HepG2 (cell line): ENCODE measurements around the gene NFILZ. TPM values are rescaled to one million over a fixed set of nuclear protein-coding genes. Genes with fewer than 3 reads are reported as not detected.

Source experiments
- ATAC-seq: fragments of 200-7000 bp; cut with Tn5 transposase; 3 replicates; pipeline ENCODE4 v1.9.1; 2020; ENCODE audit warnings: mild to moderate bottlenecking, moderate library complexity
- BruUV-seq: library from RNA; stranded (reverse); fragments of 400-500 nt; replicated peaks from 2 replicates; lab custom pipeline; 2021; lab: Mats Ljungman, UMichigan
- CTCF ChIA-PET: fragments of 300-600 bp; formaldehyde crosslinking; extraction: SDS; loops from one replicate; lab custom pipeline; 2021; ENCODE audit warnings: low total read pairs, inconsistent platforms, low intra/inter-chr PET ratio; lab: Yijun Ruan, JAX
- POLR2A ChIA-PET: fragments of 350-600 bp; sonication (Branson Sonifier 250); formaldehyde crosslinking; loops from one replicate; lab custom pipeline; 2020; ENCODE audit warnings: antibody characterized with exemption, inconsistent platforms; lab: Yijun Ruan, JAX
- DNase-seq: peaks from one replicate; pipeline ENCODE4 v3.0.0-alpha.2; 2015; ENCODE audit warnings: low spot score
- FAIRE-seq: peaks from 3 replicates; lab custom pipeline; 2011; peaks lifted over from hg19 to GRCh38; lab: Jason Lieb, UNC
- H2AFZ ChIP-seq: one replicate; pipeline ENCODE4 v1.6.1; 2011; ENCODE audit warnings: low read length, inconsistent platforms
- H3K27ac ChIP-seq: fragments of 300-600 bp; 3 replicates; pipeline ENCODE4 v1.8.0; 2011; ENCODE audit warnings: mixed run types, mild to moderate bottlenecking, mixed read lengths, low read length, inconsistent platforms; ENCODE audit not compliant: insufficient read depth; ENCODE audit errors: extremely low read length
- H3K27me3 ChIP-seq, 2 experiments: fragments of 200-600 bp in 1 of 2; 2 replicates in 1 of 2; 3 replicates in 1 of 2; pipeline versions ENCODE4 v1.6.0 to v1.8.0; 2011; ENCODE audit warnings: low read length in 2 of 2, mild to moderate bottlenecking in 2 of 2, moderate library complexity in 2 of 2, inconsistent platforms in 1 of 2; ENCODE audit not compliant: insufficient read depth in 2 of 2, control insufficient read depth in 1 of 2
- H3K36me3 ChIP-seq, 2 experiments: fragments of 200-600 bp in 1 of 2; replicated peaks in 1 of 2; 2 replicates in 1 of 2; 3 replicates in 1 of 2; pipeline versions ENCODE4 v1.5.1 to v1.8.0; 2011; ENCODE audit warnings: low read length in 2 of 2, inconsistent platforms in 1 of 2; ENCODE audit not compliant: insufficient read depth in 2 of 2, control insufficient read depth in 1 of 2
- H3K4me1 ChIP-seq: 2 replicates; pipeline ENCODE4 v1.5.1; 2012; ENCODE audit warnings: low read length, inconsistent platforms; ENCODE audit not compliant: insufficient read depth
- H3K4me2 ChIP-seq: 2 replicates; pipeline ENCODE4 v1.6.0; 2011; ENCODE audit warnings: low read depth, low read length, inconsistent platforms
- H3K4me3 ChIP-seq, 3 experiments: fragments of 200-600 bp in 1 of 3; sonication (generic), shearing (Covaris generic) in 1 of 3; replicated peaks in 1 of 3; 2 replicates each; pipeline ENCODE4 v1.5.1; 2011 to 2016; ENCODE audit warnings: low read length in 3 of 3, inconsistent platforms in 2 of 3, low read depth in 2 of 3, mild to moderate bottlenecking in 2 of 3, control low read depth in 1 of 3, mixed read lengths in 1 of 3; ENCODE audit not compliant: insufficient read depth in 1 of 3
- H3K79me2 ChIP-seq: one replicate; pipeline ENCODE4 v1.6.1; 2011; ENCODE audit warnings: low read length, inconsistent platforms; ENCODE audit not compliant: insufficient read depth
- H3K9ac ChIP-seq: 2 replicates; pipeline ENCODE4 v1.6.0; 2011; ENCODE audit warnings: mild to moderate bottlenecking, low read depth, low read length, inconsistent platforms; ENCODE audit not compliant: insufficient read depth
- H3K9me3 ChIP-seq: 2 replicates; pipeline ENCODE4 v1.5.1; 2012; ENCODE audit warnings: mild to moderate bottlenecking, low read length
- H4K20me1 ChIP-seq: 2 replicates; pipeline ENCODE4 v1.6.0; 2011; ENCODE audit warnings: inconsistent platforms, mild to moderate bottlenecking, low read length, moderate library complexity; ENCODE audit not compliant: insufficient read depth
- CHD2 ChIP-seq: IDR thresholded peaks from 2 replicates; pipeline ENCODE4 v1.6.1; 2011; ENCODE audit warnings: low read depth, low read length, improper control_type of control experiment
- DPF2 ChIP-seq: sonication (generic); formaldehyde crosslinking; IDR thresholded peaks from 2 replicates; pipeline ENCODE4 v1.4.0; 2020; ENCODE audit warnings: mild to moderate bottlenecking, low read depth, missing genetic modification reagents, borderline replicate concordance
- SMAD1 ChIP-seq: sonication (generic); formaldehyde crosslinking; IDR thresholded peaks from 2 replicates; pipeline ENCODE4 v1.4.0; 2020; ENCODE audit warnings: missing genetic modification reagents, low read depth, mild to moderate bottlenecking, borderline replicate concordance
- SMYD3 ChIP-seq: sonication (generic); formaldehyde crosslinking; IDR thresholded peaks from 2 replicates; pipeline ENCODE4 v1.8.1; 2023; ENCODE audit warnings: mild to moderate bottlenecking, missing genetic modification reagents
- TMF1 ChIP-seq: sonication (generic); formaldehyde crosslinking; IDR thresholded peaks from 2 replicates; pipeline ENCODE4 v1.8.1; 2022; ENCODE audit warnings: low read depth, missing genetic modification reagents
- ZKSCAN5 ChIP-seq: sonication (generic); formaldehyde crosslinking; IDR thresholded peaks from 2 replicates; pipeline ENCODE4 v1.5.1; 2020; ENCODE audit warnings: mild to moderate bottlenecking, missing genetic modification reagents
- ZNF10 ChIP-seq: sonication (generic); formaldehyde crosslinking; IDR thresholded peaks from 2 replicates; pipeline ENCODE4 v1.4.0; 2020; ENCODE audit warnings: mild to moderate bottlenecking, low read depth, missing genetic modification reagents, borderline replicate concordance
- ZNF121 ChIP-seq: sonication (generic); formaldehyde crosslinking; IDR thresholded peaks from 2 replicates; pipeline ENCODE4 v1.5.0; 2020; ENCODE audit warnings: mild to moderate bottlenecking, missing genetic modification reagents
- ZNF136 ChIP-seq: sonication (generic); formaldehyde crosslinking; IDR thresholded peaks from 2 replicates; pipeline ENCODE4 v1.8.1; 2022; ENCODE audit warnings: low read depth, mild to moderate bottlenecking, moderate library complexity, missing genetic modification reagents
- ZNF282 ChIP-seq: fragments of 450-650 bp; IDR thresholded peaks from 2 replicates; pipeline ENCODE4 v1.6.1; 2018; ENCODE audit not compliant: partially characterized antibody
- WGBS: methylation state at CpG from one replicate; pipeline ENCODE4 v1.1.6; 2017; ENCODE audit warnings: low lambda C conversion rate; 5-methylcytosine and 5-hydroxymethylcytosine counted together
- in situ Hi-C: cut with HindIII; loops from 2 replicates; pipeline ENCODE4 v1.10.0; 2017; ENCODE audit warnings: low pct_unique_long_range_greater_than_20kb; ENCODE audit not compliant: extremely low pct_ligation_motif_present
- intact Hi-C: fragments of 100-400 bp; cut with micrococcal nuclease; formaldehyde crosslinking; loops from one replicate; pipeline ENCODE4 v1.10.0; 2022; ENCODE audit not compliant: unreplicated experiment
- polyA plus RNA-seq, 8 experiments: library from polyadenylated mRNA; depleted of rRNA in 3 of 8; stranded (reverse) in 7 of 8; unstranded in 1 of 8; fragments of >200 nt; fragmentation: Illumina TruSeq in 4 of 8; extraction: Trizol in 4 of 8; gene quantifications; 2 replicates each; pipeline versions ENCODE4 v1.2.1 to v1.2.3, GENCODE V29; 2011 to 2016; ENCODE audit warnings: low read depth in 4 of 8, missing spikeins in 1 of 8, mixed read lengths in 1 of 8; ENCODE audit not compliant: insufficient read depth in 1 of 8
- total RNA-seq, 5 experiments: library from RNA; depleted of rRNA; stranded (reverse); fragments of >200 nt; fragmentation: Illumina TruSeq; extraction: Trizol; gene quantifications; 2 replicates each; pipeline ENCODE4 v1.2.3, GENCODE V29; 2016; ENCODE audit warnings: low read depth in 1 of 5

Gene NFILZ
- total and polyA plus RNA-seq, 2 of the 13 experiments (the other 11 are each of a cell fraction or from before 2014, with no cell fraction given), result not detected

- Histone ChIP-seq H3K4me1 (peaks cover 49% of the 10 kb centered on the region), H3K4me3 (no peak overlapping the region), H3K9ac (no peak overlapping the region), H3K27ac (no peak overlapping the region), H3K36me3 (no peaks in the 10 kb centered on the region), H3K4me2 (no peak overlapping the region), H3K9me3 (peaks cover 5% of the 10 kb centered on the region; the same call in 1 of the 2 replicates), H3K27me3 (no peaks in the 10 kb centered on the region), H2AFZ (no peak overlapping the region), H4K20me1 (no peaks in the 10 kb centered on the region), H3K79me2 (no peaks in the 10 kb centered on the region)
- no TSS peak for BruUV-seq
- FAIRE-seq, result no peak
- WGBS, result 96% methylated on average over 2 of the region's 2 CpGs
- intact Hi-C loops, result no loop called here
- TF ChIP-seq ZNF10 (CRISPR knock-in tag), result no peak
- no peak for TF ChIP-seq CHD2
- TF ChIP-seq SMAD1, result no peak
- no peak for TF ChIP-seq SMYD3
- TF ChIP-seq ZKSCAN5 (CRISPR knock-in tag), result peak; percentile 95
- TF ChIP-seq DPF2 (CRISPR knock-in tag), result no peak
- CTCF ChIA-PET, result no interaction called here
- ATAC-seq, result no peak
- in situ Hi-C loops, result no loop called here
- no peak for DNase-seq
- POLR2A ChIA-PET, result no interaction called here
Measured at GRCh38 chr19:8629184-8629583, 1.2 kb upstream of the NFILZ start.

GRCh38 chr19:8630796-8631424, 477 bp downstream of the NFILZ start:
- WGBS, result 10% methylated on average over 5 of the region's 6 CpGs

More at GRCh38 chr19:8630796-8631424, 477 bp downstream of the NFILZ start:
- ChIA-PET CTCF (no interaction called here), POLR2A (interaction anchor here (1.0 to 2.3 kb wide), 8 partner anchors 10 to 117 kb away, joined by 3 to 38 read pairs (median 4); partner anchors contain the start of gene ZNF414)
- Histone ChIP-seq H2AFZ (no peak overlapping the region), H3K27me3 (no peaks in the 10 kb centered on the region), H3K79me2 (no peaks in the 10 kb centered on the region), H4K20me1 (no peaks in the 10 kb centered on the region), H3K4me3 (peak overlapping the region in 2 of 3 experiments; percentile 37 to 56; a peak in 3 of 6 replicates), H3K4me1 (peaks cover 49% of the 10 kb centered on the region), H3K9me3 (peaks cover 5% of the 10 kb centered on the region; the same call in 1 of the 2 replicates), H3K27ac (peak overlapping the region; percentile 81), H3K36me3 (no peaks in the 10 kb centered on the region), H3K4me2 (peak overlapping the region; percentile 70), H3K9ac (peak overlapping the region; percentile 42; the same call in 1 of the 2 replicates)
- FAIRE-seq (no peak), DNase-seq (no peak), ATAC-seq (peak; percentile 17)
- BruUV-seq, result TSS peak; percentile 92
- in situ Hi-C loops, result no loop called here
- intact Hi-C loops, result no loop called here
- TF ChIP-seq ZNF136 (CRISPR knock-in tag), result peak; percentile 8; the same call in 1 of the 2 replicates
- 0 out of 2 replicates have a peak, but pooled peaks have one; percentile 26 for TF ChIP-seq TMF1
- no peak for TF ChIP-seq ZNF121 (CRISPR knock-in tag)
- TF ChIP-seq ZNF282, result no peak
